A673 (cell line): ENCODE results near the gene NXT1. TPM values are rescaled to one million over a fixed set of nuclear protein-coding genes. Genes with fewer than 3 reads are reported as not detected.

Experiments
- BruUV-seq: library from RNA; stranded (reverse); fragments of 400-500 nt; replicated peaks from 2 replicates; lab custom pipeline; 2021; lab: Mats Ljungman, UMichigan
- CTCF ChIA-PET: fragments of 300-600 bp; sonication (Branson Sonifier 250); formaldehyde crosslinking; loops from one replicate; lab custom pipeline; 2022; ENCODE audit warnings: antibody characterized with exemption; lab: Charles Lee
- POLR2A ChIA-PET: fragments of 300-600 bp; sonication (Branson Sonifier 250); formaldehyde crosslinking; loops from one replicate; lab custom pipeline; 2022; ENCODE audit warnings: antibody characterized with exemption; ENCODE audit not compliant: low non-redundant PET; lab: Charles Lee
- DNase-seq: peaks from one replicate; pipeline ENCODE4 v3.0.0-alpha.2; 2015; ENCODE audit warnings: low spot score
- H3K27ac ChIP-seq: fragments of 200-600 bp; sonication (generic); 2 replicates; pipeline ENCODE4 v1.5.1; 2016; ENCODE audit warnings: mixed run types, low read depth, mild to moderate bottlenecking, mixed read lengths, antibody characterized with exemption, low read length; ENCODE audit not compliant: poor library complexity, severe bottlenecking
- H3K27me3 ChIP-seq: fragments of 200-600 bp; sonication (generic); replicated peaks from 2 replicates; pipeline ENCODE4 v1.6.1; 2017; ENCODE audit warnings: mixed run types, low read depth, mild to moderate bottlenecking, mixed read lengths, antibody characterized with exemption, low read length; ENCODE audit not compliant: insufficient read depth, poor library complexity
- H3K36me3 ChIP-seq: fragments of 200-600 bp; sonication (generic); 2 replicates; pipeline ENCODE4 v1.6.1; 2016; ENCODE audit warnings: mixed run types, mild to moderate bottlenecking, mixed read lengths, antibody characterized with exemption, low read length; ENCODE audit not compliant: insufficient read depth, poor library complexity, severe bottlenecking
- H3K4me1 ChIP-seq: fragments of 200-600 bp; sonication (generic); 2 replicates; pipeline ENCODE4 v1.6.1; 2017; ENCODE audit warnings: mixed run types, mild to moderate bottlenecking, mixed read lengths, antibody characterized with exemption, low read length; ENCODE audit not compliant: insufficient read depth, poor library complexity, severe bottlenecking
- H3K4me3 ChIP-seq: fragments of 200-600 bp; sonication (generic); 2 replicates; pipeline ENCODE4 v1.5.1; 2016; ENCODE audit warnings: low read depth, mixed run types, mild to moderate bottlenecking, mixed read lengths, low read length; ENCODE audit not compliant: poor library complexity, severe bottlenecking
- H3K9me3 ChIP-seq: fragments of 200-600 bp; sonication (generic); 2 replicates; pipeline ENCODE4 v1.6.1; 2016; ENCODE audit warnings: mixed run types, low read depth, mild to moderate bottlenecking, mixed read lengths, antibody characterized with exemption, low read length; ENCODE audit not compliant: poor library complexity, severe bottlenecking
- EZH2 ChIP-seq: fragments of 200-600 bp; sonication (generic); IDR thresholded peaks from 2 replicates; pipeline ENCODE4 v1.6.1; 2017; ENCODE audit warnings: borderline replicate concordance, low read depth, mild to moderate bottlenecking, mixed read lengths, antibody characterized with exemption, low read length; ENCODE audit not compliant: poor library complexity, severe bottlenecking
- intact Hi-C: fragments of 100-400 bp; cut with micrococcal nuclease; formaldehyde crosslinking; loops from one replicate; pipeline ENCODE4 v1.10.0; 2022; ENCODE audit not compliant: unreplicated experiment
- total RNA-seq: library from RNA; stranded (reverse); gene quantifications from 2 replicates; pipeline ENCODE4 v1.2.3, GENCODE V29; 2021
- TF ChIP-seq, protein P1 (sequence below): fragments of 300-800, 200-600 bp; sonication (generic); conservative IDR thresholded peaks from 2 replicates; pipeline ENCODE4 v1.5.1; 2017; ENCODE audit warnings: low read depth, mild to moderate bottlenecking, antibody characterized with exemption, low read length, moderate library complexity, mixed read lengths

Gene NXT1
- total RNA-seq, 1 experiment from 2014 or later: 34.4 TPM

DNA sequence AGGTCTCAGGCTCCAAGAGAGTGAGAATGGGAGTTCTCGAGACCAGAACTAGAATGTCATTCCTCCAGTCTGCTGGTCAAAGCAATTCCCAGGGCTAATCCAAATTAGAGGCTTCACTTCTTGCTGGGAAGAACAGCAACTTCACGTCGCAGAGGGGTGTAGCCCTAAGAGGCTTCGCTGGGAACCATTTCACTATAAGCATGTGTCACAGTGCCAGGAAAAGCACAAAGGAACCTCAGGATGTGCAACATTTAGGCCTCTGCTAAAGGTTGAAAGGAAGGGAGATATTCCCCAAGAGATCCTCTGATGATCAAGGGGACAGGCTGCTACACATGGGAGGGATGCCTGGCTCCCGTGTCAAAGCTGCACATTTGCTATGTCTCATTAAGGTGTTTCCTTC lies 35.9 kb upstream of the NXT1 start:
- intact Hi-C loops: no loop called here
- Histone ChIP-seq H3K27me3 (peaks cover 11% of the 10 kb centered on the region), H3K36me3 (no peaks in the 10 kb centered on the region), H3K9me3 (no peaks in the 10 kb centered on the region), H3K27ac (no peak overlapping the region), H3K4me1 (no peaks in the 10 kb centered on the region), H3K4me3 (no peak overlapping the region)
- POLR2A ChIA-PET: no interaction called here
- no TSS peak for BruUV-seq
- CTCF ChIA-PET: no interaction called here
- TF ChIP-seq, protein P1, sequence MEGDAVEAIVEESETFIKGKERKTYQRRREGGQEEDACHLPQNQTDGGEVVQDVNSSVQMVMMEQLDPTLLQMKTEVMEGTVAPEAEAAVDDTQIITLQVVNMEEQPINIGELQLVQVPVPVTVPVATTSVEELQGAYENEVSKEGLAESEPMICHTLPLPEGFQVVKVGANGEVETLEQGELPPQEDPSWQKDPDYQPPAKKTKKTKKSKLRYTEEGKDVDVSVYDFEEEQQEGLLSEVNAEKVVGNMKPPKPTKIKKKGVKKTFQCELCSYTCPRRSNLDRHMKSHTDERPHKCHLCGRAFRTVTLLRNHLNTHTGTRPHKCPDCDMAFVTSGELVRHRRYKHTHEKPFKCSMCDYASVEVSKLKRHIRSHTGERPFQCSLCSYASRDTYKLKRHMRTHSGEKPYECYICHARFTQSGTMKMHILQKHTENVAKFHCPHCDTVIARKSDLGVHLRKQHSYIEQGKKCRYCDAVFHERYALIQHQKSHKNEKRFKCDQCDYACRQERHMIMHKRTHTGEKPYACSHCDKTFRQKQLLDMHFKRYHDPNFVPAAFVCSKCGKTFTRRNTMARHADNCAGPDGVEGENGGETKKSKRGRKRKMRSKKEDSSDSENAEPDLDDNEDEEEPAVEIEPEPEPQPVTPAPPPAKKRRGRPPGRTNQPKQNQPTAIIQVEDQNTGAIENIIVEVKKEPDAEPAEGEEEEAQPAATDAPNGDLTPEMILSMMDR: no peak
- no peak for TF ChIP-seq EZH2
- no peak for DNase-seq

DNA sequence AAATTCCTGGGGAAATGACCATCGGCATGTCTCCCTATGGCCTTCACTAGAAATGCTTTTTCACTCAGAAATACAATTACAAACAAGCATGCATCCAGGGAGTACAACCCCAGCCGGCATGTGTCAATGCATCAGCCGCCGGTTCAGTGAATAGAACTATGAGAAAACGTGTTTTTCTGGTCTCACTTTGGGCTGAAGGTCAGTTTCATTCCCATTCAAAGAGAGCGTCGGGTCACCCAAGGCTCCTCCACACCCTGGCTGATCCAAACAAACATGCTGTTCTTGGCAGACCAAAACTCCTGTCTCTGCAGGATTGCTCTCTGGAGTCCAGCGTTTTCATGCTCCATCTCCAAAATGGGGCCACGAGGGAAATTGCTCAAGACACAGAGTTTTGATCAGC lies 35.5 kb upstream of the NXT1 start:
- CTCF ChIA-PET: no interaction called here
- H3K27me3 ChIP-seq: peaks cover 11% of the 10 kb centered on the region
- TF ChIP-seq, protein P1: no peak
- no peak for TF ChIP-seq EZH2
- H3K9me3 ChIP-seq: no peaks in the 10 kb centered on the region
- no peak overlapping the region for H3K4me3 ChIP-seq
- H3K27ac ChIP-seq: no peak overlapping the region
- BruUV-seq: no TSS peak
- POLR2A ChIA-PET: no interaction called here
- no peaks in the 10 kb centered on the region for H3K36me3 ChIP-seq
- intact Hi-C loops: no loop called here
- H3K4me1 ChIP-seq: no peaks in the 10 kb centered on the region
- no peak for DNase-seq

DNA sequence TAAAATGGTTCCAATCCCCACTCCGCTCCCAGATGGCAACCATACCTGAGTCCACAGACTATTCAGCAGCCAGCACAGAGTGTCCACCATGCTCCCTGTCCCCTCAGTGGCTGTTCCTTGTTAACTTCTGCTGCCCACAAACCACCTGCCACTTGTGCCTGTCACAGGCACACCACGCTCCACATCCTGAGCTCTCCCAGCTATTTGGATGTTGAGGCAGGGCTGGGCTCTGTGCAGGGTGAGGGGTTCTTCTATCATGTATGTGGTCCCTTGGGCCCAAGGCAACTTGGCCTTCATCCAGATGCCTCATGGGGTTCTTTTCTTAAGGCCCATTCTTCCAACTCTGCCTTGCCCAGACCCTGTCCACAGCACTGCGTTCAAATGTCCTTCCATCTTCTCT lies 34.0 kb upstream of the NXT1 start:
- ChIA-PET CTCF (no interaction called here), POLR2A (no interaction called here)
- Histone ChIP-seq H3K36me3 (no peaks in the 10 kb centered on the region), H3K9me3 (no peaks in the 10 kb centered on the region), H3K4me1 (no peaks in the 10 kb centered on the region), H3K27me3 (peaks cover 11% of the 10 kb centered on the region), H3K4me3 (no peak overlapping the region), H3K27ac (no peak overlapping the region)
- intact Hi-C loops: no loop called here
- no peak for DNase-seq
- no peak for TF ChIP-seq EZH2
- TF ChIP-seq, protein P1: no peak
- BruUV-seq: no TSS peak
